Measurements from ENCODE around the gene CPD.
"Not testable (repeated sequence)": the region's sequence is repeated elsewhere in the genome, so short reads cannot be mapped to it uniquely, and the experiment has no call there.

Gene CPD

DNA sequence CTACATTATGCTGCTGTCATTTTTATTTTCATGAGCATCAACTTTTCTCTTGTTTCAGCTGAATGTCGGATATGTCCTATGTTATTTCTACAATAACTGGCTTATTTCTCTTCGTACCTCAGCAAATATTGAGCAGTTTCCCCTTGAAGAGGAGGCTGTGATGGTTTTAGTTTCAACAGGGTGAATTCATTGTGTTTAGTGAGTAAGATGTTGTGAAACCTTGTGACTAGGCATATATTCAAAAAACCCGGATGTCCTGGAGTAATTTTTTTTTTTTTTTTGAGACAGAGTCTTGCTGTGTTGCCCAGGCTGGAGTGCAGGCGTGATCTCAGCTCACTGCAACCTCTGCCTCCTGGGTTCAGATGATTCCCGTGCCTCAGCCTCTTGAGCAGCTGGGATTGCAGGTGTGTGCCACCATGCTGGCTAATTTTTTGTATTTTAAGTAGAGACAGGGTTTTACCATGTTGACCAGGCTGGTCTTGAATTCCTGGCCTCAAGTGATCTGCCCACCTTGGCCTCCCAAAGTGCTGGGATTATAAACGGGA is 11.1 kb downstream of the CPD start:
- no peak for DNase-seq

GRCh38 chr17:30391534-30391933 is 12.8 kb downstream of the CPD start:
- DNase-seq = no peak

GRCh38 chr17:30393491-30393890 is 14.8 kb downstream of the CPD start:
- no peak for DNase-seq

DNA sequence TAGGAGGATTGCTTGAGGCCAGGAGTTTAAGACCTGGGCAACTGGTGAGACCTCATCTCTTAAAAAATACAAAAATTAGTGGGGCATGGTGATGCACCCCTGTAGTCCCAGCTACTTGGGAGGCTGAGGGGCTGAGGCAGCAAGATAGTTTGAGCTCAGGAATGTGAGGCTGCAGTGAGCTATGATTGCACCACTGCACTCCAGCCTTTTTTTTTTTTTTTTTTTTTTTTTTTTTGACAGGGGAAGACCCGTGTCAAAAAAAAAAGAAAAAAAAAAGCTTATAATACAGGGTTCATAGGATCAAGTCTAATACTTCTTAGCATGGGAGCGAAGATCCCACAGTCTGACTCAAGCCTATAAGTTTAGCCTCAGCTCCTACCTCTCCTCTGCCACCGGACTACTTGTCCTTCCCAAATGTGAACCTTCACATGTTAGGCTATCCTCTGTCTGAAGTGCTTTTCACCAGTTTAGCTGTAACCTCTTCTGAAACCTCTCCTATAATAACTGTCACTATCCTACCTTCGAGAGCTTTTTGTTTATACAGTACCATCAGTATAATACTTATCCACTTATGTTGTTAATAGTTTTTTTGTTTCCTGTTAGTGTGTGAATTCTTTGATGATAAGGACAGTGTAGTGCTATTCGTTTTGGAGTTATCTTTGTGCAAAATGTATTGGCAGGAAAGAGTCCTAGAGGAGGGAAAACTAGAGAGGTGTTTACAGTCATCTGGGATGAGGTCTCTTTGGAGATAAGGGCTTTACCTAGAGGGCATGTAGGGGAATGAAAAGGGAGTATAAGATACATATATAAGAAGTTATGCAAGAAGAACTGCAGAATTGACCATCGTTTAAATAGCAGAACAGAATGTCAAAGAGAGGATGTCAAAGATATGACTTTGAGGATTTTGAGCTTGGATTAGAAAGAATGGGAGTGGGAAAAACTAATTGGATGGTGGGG is 15.5 kb downstream of the CPD start:
- DNase-seq = peak; percentile 74

DNA sequence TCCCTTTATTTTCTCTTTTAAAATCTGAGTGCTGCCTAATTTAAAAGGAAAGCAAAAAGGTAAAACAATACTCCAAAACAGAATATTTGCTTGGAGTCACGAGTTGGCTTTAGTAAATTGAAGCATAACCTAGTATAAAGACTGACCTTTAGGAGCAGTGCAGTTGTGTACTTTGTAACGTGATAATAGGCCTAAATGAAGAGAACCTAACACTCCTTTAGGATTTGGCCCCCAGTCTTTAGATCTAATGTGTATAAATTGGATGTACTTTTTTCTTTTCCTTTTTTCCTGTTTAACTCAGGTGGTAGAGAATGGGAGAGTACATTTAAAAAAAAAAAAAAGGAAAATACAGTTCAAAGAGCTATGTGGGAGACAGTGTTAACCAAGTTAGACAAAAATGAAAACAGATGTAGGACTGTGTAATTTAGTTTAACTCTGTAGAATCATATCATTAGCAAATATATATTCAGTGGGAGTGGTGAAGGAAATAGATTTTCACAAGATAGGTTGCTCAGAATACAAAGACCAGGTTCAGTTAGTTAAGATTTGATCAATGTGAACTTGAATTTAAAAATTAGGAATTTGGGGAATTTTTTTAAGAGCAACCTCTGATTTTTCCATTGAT is 16.8 kb downstream of the CPD start:
- DNase-seq = peak; percentile 31

GRCh38 chr17:30396129-30396528 is 17.4 kb downstream of the CPD start:
- no peak for DNase-seq

DNA sequence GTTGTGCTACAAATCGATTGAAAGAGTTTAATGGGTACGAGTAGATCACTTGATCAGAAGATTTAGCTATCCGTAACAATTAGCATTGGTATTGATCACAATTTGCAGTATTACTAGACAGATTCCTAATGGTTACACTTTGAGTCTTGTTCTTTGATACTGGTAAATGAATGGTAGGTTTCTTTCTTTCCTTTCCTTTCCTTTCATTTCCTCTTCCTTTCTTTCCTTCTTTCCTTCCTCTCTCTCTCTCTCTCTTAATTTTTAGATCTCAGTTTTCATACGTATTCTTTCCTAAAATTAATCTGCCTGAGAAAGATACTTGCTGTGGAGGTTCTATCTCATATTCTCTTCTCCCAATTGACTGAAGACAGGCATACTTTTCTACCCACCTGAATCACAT is 17.9 kb downstream of the CPD start:
- no peak for DNase-seq

- DNase-seq = no peak
Observed at GRCh38 chr17:30398328-30399041, 19.8 kb downstream of the CPD start.

GRCh38 chr17:30401097-30401496 is 22.4 kb downstream of the CPD start:
- no peak for DNase-seq

GRCh38 chr17:30405161-30405560 is 26.4 kb downstream of the CPD start:
- DNase-seq = no peak

DNA sequence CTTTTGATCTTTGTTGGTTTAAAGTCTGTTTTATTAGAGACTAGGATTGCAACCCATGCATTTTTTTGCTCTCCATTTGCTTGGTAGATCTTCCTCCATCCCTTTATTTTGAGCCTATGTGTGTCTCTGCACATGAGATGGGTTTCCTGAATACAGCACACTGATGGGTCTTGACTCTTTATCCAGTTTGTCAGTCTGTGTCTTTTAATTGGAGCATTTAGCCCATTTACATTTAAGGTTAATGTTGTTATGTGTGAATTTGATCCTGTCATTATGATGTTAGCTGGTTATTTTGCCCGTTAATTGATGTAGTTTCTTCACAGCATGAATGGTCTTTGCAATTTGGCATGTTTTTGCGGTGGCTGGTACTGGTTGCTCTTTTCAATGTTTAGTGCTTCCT is 31.9 kb downstream of the CPD start:
- not testable (repeated sequence) for DNase-seq

GRCh38 chr17:30412008-30412496 is 33.3 kb downstream of the CPD start:
- DNase-seq = not testable (repeated sequence)

DNA sequence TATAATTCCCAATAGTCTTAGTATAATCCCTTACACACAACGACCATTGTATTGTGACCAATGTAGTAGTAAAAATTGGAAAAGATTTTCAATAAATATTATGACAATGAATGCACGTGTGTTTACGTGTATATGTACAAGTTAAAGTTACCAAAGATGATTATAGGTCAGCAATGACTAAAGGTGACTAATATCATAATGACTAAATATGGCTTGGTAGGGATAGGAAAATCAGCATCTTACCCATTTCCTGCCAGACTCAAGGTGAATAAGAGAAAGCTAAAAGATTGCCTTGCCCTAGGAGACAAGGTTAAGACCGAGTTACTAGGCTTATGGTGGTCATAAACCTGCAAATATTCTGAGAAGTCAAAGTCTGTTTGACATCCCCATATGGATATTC is 34.4 kb downstream of the CPD start:
- DNase-seq = no peak

DNA sequence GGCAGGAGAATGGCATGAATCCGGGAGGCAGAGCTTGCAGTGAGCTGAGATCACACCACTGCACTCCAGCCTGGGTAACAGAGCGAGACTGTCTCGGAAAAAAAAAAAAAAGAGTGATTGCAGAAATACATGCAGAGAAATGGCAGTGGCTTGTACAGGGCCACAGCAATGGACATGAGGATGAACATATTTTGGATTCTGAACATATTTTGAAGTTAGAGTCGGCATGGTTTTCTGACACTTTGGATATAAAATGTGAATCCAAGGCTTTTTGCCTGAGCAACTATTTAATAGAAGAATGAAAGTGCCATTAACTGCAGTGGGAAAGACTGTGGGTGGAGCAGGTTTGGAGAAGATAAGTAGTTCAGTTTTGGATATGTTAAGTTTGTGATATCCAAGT is 35.8 kb downstream of the CPD start:
- no peak for DNase-seq

DNA sequence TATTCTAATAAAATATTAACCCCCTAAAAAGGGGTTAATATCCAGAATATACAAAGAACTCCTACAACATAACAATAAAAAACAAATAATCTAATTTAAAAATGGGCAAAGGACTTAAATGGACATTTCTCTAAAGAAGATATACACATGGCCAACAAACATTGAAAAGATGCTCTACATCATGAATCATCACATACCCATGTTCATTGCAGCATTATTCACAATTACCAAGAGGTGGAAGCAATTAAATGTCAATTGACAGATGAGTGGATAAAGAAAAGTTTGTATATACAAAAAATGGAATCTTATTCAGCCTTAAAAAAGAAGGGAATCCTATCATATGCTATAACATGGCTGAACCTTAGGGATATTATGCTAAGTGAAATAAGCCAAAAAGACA is 36.8 kb downstream of the CPD start:
- DNase-seq = no peak

GRCh38 chr17:30418070-30418469 is 39.3 kb downstream of the CPD start:
- DNase-seq = not testable (repeated sequence)

- DNase-seq = no peak
Observed at GRCh38 chr17:30421592-30421991, 42.9 kb downstream of the CPD start.

DNA sequence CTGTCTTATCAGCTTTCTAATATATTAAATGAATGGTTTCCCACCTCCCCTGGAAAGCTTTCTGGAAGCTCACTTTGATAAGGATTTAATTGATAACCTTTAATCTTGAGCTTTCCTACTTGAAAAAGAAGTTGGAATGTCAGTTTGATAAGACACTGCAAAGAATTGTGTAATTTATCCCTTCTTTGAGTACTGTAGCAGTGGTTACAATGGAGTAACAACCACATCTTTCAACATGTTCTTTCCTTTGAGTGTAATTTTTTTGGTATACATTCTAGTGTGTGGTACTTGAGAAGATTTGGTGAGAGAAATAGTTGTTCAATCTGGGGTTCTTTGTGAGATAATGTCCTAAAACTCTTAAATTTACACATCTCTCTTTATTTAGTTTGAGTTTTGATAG is 43.4 kb downstream of the CPD start:
- DNase-seq = no peak

DNA sequence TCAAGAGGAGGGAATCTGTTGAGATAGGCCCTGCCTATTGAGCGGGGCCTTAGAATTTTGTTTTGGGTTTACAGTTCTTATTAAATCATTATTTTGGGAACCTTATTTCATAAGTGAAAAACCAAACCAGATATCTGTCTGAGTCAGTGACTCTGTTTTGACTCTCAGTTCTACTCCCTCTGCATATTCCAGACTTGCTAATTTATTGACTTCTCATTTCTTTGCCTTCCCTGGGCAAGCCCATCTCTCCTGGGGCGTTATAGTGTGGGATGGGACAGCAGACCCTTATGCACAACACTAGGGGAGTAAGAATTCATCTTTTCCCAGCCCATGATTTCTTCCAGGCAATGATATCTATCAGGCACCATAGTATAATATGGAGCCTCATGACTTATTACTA is 45.7 kb downstream of the CPD start:
- no peak for DNase-seq

- DNase-seq = no peak
Observed at GRCh38 chr17:30426292-30426691, 47.6 kb downstream of the CPD start.

DNA sequence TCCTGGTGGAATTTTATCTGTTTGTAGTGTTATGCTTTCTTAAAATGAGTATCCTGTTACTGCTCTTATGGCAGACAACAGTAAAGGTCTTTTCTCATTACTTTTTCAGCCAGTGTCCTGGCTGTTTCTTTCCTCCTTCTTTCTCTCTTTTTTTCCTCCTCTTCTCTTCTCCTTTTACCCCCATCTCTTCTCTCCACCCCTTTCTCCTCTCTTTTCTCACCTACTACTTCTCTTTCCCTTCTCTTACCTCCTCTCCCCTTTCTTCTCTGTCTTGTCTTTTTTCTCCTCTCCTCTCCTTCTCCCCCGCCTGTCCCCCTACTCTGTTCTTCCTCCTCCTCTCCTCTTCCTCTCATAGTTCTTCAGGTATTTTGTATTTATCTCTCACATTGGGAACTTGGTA is 48.9 kb downstream of the CPD start:
- no peak for DNase-seq

DNA sequence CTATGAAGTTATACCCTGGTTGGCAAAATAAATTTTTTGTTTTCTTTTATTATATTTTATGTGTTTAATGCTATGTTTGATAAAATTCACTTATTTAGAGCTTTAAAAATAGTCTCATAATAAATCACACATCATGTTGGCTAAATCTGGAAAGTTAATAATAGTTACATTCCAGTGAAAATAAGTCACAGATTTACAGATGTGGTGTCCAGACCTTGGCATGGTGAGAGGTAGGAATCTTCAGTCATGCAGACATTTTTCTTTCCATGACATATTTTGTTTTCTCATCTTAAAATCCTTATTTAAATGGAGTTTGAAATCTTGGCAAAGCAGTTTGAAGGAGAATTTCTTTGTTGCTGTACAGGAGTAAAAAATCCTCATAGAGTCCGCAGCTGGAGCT is 50.4 kb downstream of the CPD start:
- DNase-seq = no peak

- DNase-seq = peak; percentile 95
Observed at GRCh38 chr17:30433514-30433913, 54.8 kb downstream of the CPD start.
